ENCODE measurements around the gene CDH22.

Gene CDH22

GRCh38 chr20:46308258-46309157 lies at the start of gene CDH22:
Gene CDH22, minus strand, starts transcription at chr20:46308498. Its CDS starts 57,204 bp downstream, at chr20:46251294.
- no peak for DNase-seq (ENCODE audit: low spot score)

DNA sequence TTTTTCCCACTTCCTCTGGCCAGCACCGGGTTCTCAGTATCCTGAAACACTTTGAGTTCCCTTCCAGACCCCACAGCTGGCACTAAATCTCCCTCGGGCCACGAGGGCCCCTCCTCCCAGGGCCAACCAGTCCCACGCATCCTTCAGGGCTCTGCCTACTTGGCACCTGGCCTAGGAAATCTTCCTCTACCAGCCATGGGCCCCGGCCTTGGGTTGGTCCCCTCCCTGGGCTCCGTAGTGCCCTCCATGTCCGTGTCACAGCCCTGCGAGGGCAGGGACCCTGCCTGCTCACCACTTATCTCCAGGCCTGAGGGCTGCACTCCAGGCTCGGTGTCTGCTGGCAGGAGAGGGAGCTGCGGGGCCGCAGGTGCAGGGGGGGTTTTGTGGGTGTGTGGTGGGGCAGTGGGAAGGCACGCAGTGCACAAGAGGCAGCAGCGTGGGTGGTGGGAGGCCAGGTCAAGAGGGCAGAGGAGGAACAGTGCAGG lies 48.8 kb upstream of the CDH22 start:
- DNase-seq (ENCODE audit: low spot score), result no peak

DNA sequence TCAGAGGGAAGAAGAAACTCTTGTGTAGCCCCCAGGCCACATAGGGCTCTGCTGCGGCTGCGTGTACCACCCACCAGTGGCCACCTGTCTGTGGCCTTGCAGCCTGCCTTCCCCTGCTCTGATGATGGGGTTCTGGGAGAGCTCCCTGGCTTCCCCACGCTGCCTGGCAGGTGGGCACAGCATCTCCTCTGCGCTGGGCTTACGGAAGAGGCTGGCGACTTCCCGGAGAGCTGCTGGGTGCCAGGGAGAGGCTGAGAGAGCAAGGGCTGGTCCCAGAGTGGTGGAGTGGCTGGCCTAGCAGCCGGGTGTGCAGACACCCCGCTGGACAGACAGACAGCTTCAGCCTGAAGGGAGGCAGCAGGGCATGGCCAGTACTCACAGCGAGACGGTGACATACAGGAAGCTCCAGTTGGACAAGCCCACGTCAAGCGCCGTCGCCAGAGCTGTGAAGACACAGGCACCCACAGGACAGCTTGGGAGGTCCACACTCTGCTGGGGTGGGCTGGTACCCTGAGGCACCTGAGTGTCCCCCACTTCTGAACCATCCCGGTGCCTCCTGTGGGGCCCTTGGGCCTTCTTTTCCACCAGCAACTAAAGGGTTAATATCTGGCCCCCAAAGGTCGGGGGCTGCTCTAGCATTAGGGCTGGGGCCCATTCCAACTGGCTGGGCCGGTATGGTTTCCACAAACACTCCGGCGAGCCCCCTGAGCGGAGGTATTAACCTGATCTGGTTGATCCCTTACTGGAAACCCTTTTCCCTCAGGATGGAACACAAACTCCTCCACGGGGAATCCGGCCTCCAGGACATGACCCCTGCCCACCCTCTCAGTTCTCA lies 48.1 kb upstream of the CDH22 start:
- DNase-seq (ENCODE audit: low spot score), result no peak

DNA sequence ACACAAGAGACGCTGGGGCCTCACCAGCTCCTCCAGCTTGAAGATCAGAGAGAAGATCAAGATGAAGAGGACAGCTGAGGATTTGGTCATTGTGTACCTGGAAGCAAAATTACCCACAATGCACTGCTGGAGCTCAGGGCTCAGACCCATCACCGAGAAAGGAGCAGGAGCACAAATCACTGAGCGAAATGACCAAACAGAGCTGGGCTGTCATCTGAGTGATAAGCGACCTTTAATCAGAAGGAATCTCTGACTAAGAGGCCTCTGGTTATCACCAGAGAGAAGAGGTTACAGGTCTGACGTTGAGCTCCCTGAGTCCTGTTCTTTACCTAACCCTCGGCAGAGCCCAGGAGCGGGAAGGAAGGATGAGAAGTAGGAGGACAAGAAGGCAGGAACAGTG lies 47.5 kb upstream of the CDH22 start:
- DNase-seq (ENCODE audit: low spot score), result no peak

DNA sequence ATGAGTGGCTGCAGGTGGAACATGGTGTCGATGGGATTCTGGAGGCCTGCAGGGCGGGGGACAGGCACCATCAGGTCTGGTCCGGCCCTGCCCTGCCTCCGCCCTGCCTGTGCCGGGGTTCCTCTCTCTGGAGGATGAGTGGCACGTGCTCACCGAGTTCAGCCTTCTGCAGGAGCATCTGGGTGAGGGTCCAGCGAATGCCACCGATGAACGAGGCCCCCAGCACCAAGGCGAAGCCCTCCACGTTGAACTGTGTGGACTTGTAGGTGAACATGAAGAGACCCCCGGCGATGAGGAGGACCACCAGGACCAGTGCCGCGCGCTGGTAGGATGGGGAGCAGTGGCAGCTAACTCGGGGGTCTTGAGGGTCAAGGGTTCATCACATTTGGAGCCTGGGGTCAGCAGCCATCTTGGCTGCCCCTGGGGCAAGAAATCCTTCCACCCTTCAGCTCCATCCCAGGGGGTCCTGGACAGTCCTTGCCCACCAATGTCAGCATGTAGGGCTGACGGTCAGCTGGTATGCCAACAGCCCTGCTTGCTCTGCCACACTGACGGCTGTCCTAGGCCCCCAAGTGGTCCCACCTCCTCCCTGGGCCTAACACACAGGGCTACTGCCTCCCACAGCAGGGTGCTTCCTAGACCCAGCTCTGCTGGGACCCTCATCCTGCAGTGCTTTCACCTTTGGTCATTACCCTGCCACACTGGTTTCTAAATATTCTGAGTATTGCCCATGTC lies 46.8 kb upstream of the CDH22 start:
- no peak for DNase-seq (ENCODE audit: low spot score)

GRCh38 chr20:46354207-46354555 lies 45.9 kb upstream of the CDH22 start:
- no peak for DNase-seq (ENCODE audit: low spot score)

GRCh38 chr20:46353500-46354206 lies 45.4 kb upstream of the CDH22 start:
- no peak for DNase-seq (ENCODE audit: low spot score)

- DNase-seq (ENCODE audit: low spot score), result no peak
Measured at GRCh38 chr20:46352370-46352938, 44.2 kb upstream of the CDH22 start.

DNA sequence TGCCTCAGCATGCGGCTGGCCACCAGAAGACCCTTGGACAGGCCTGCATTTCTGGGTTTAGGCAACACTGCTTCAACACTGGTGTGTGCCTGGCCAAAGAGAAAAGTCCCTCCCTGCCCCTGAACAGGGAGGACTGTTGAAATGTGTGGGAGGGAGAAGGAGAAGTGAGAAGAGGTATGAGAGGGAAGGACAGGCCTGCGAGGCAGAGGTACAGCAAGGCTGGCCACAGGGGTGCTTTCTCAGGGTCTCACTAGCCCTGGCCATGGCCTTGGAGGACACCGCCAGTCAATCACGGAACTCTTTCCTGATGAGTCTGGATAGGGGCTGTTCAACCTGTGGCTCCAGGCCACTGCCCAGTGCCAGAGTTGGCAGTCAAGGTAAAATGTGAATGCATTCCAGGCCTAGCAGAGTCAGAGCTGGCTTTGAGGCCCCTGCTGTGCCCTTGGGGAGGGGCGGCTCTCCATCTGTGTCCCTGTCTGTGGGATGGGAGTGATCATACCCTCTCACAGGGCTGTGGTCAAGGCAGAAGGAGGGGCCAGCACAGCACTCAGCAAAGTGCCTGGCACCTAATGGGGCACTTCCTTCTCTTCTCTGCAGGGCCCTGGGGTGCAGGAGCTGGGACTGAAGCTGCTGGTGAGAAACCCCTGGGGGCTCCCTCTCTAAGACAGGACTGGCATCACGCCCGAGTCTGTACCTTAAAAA lies 43.2 kb upstream of the CDH22 start:
- DNase-seq (ENCODE audit: low spot score), result no peak

- no peak for DNase-seq (ENCODE audit: low spot score)
Measured at GRCh38 chr20:46350986-46351267, 42.6 kb upstream of the CDH22 start.

DNA sequence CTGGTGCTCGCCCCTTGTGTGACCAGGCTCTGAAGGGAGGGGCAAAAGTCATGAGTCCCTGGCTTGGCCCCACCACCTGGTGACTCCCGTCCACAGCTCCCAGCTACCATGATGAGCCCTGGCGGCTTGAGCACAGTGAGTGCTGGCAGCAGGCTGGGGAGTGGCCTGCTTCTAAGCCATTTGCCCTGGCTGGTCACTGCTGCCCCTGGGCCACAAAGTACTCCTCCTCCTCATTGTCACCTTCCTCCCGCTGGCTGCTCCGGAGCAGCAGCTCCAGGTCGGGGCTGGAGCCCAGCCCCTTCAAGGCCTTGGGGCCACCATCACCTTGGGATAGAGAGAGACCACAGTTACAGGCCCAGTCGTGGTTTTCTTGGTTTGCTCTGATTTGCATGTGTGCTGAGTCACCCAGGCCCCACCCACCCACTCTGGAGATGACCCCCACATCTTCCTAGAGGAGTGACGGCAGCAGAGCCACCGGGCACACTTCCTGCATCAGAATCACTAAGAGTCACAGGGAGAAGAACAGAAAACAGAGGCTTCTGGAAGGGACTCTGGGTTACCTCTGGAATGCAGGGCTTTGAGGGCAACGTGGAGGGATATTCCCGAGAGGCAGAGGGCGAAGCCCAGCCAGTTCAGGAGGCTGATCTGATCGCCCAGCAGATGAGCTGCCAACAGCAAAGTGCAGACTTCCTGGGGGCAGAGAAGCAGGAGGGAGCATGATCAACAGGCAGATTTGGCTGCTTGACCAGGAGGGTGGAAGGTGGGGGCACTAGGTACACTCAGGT lies 42.1 kb upstream of the CDH22 start:
- no peak for DNase-seq (ENCODE audit: low spot score)

DNA sequence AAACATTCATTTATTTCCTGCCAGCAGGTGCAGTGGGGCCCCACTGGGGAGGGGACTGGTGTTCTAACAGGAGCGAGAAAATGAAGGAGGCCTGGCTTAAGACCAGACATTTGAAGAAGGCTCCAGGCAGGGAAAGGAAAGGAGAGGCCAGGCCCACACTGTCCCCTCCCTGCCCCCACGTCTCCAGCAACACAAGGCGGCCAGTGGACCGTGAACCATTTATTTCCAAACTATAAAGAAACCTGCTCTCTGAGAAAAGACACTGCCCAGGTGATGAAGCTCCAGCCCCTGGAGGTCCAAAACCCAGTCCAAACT lies 41.4 kb upstream of the CDH22 start:
- DNase-seq (ENCODE audit: low spot score), result no peak

GRCh38 chr20:46349035-46349741 lies 40.9 kb upstream of the CDH22 start:
- DNase-seq (ENCODE audit: low spot score), result peak; percentile 81

- peak; percentile 77 for DNase-seq (ENCODE audit: low spot score)
Measured at GRCh38 chr20:46347841-46348803, 39.8 kb upstream of the CDH22 start.

DNA sequence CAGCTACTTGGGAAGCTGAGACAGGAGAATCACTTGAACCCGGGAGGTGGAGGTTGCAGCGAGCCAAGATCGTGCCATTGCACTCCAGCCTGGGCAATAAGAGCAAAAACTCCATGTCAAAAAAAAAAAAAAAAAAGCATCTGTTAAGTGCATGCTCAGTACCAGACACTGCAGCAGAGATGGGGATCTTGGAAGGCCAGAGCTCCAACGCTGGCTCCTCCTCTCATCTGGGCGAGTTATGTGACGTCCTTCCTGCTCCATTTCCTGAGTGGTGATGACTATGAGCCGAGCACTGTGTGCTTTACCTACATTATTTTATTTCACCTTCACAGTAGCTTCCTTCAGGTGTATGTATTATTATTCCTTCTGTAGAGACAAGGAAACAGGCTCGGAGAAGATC lies 38.5 kb upstream of the CDH22 start:
- no peak for DNase-seq (ENCODE audit: low spot score)

- DNase-seq (ENCODE audit: low spot score), result no peak
Measured at GRCh38 chr20:46344488-46345162, 36.3 kb upstream of the CDH22 start.

- no peak for DNase-seq (ENCODE audit: low spot score)
Measured at GRCh38 chr20:46343975-46344357, 35.7 kb upstream of the CDH22 start.

Measured in left forelimb (tissue), 1 donor.